HG02943 (cell line): ENCODE results near the gene CDSN.

Source experiments
- ATAC-seq: cut with Tn5 transposase; IDR thresholded peaks from one replicate; pipeline ENCODE4 v1.9.1; 2021; ENCODE audit warnings: mild to moderate bottlenecking, low read depth, moderate library complexity; ENCODE audit not compliant: unreplicated experiment

Gene CDSN

DNA sequence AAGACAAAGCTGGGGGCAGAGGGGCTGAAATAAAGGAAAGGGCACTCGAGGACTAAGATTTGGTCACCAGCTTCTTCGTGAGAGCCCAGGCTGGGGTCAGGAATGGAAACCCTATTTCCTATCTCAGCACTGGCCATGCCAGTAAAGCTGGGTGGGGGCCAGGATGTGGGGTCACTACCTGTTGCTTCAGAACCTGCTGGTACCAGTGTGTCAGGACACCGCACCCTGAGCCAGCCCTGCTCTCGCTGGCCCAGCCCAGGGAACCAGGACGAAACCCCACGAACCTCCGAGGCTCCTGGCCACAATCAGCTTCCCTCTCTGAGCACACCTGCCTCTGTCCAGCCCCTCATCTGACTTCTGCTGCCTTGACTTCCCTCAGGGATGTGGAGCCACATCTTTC, 2.1 kb downstream of the CDSN start:
- no peak for ATAC-seq

DNA sequence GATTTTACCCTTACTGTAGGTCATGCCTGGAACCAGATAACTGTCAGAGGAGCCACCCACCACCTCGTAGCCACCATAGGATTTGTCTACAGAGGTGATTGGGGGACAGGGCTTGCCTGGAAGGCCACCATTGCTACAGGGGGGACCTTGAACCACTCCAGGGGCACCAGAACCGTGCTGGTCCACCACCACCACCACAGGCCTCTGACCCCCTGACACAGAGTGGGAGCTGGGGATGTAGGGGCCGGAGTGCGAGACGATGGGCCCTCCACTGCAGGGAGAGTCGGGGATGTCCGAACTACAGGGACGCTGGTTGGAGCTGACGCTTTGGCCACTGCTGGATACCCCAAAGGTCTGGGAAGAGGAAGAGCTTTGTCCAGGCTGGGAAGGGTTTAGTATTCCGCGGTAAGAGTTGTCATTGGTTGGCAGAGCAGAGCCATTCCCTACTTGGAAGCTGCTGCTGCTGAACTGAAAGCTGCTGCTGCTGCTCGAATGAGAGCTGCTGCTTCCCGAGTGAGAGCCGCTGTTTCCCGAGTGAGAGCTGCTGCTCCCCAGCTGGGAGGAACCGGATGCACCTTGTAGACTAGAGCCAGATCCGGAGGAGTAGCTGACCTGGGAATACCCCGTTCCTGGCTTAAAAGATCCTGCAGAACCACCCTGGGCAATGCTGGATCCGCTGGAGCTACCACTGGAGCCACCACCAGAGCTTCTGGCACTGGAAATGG, 3.4 kb downstream of the CDSN start:
- no peak for ATAC-seq

DNA sequence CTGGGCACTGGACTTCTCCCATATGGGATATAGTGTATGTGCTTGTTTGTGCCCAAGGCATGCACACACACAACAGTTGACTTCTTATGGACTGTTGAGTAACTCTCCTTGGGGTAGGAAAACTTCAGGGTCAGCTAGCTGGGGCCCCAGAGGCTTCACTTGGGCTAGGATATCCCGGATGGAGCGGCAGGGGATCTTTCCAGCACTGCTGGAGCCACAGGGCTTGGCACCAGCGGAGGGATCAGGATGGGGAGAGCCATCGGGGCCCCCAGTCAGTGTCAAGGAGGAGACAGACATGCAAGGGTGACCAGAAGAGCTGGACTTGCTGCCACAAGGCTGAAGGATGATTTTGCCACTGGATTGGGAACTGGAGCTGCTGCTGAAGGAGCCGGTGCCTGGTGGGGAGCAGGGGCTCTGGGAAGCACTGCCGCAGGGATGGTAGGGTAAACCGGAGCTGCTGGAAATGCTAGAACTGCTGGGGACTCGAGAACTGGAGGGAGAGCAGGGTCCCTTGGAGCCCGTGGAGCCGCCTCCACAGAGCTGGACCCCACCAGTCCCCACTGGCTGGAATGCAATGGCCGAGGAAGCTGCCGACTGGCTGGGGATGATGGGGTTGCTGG, 4.2 kb downstream of the CDSN start:
- no peak for ATAC-seq

- no peak for ATAC-seq
Measured at GRCh38 chr6:31114970-31115849, 5.0 kb downstream of the CDSN start.

- no peak for ATAC-seq
Measured at GRCh38 chr6:31114541-31114878, 5.7 kb downstream of the CDSN start, which contains the start of gene PSORS1C1. Gene PSORS1C1, plus strand, starts transcription at chr6:31114800. Its CDS starts 14,833 bp downstream, at chr6:31129633.

- ATAC-seq = no peak
Measured at GRCh38 chr6:31113861-31114540, 6.2 kb downstream of the CDSN start.

DNA sequence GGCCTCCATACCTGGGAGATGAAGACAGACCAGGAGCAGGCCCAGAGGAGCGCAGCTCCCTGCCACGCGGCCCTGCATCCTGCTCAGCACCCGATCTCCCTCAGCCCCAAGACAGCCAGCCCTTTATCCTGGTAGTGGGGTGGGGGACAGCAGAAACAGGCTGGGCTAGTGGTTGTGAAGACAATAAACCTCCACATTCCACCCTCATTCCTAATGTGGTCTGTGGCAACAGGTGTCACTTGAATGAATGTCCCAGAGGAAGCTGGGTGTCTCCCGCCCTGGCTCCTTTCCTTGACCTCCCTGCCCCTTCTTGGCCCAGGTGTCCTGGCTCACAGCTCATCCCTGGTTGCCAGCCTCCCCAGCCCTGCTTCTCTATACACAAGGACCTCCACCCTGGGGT, 7.8 kb downstream of the CDSN start, which contains the start of gene C6orf15:
Gene C6orf15 (minus strand): TSS at position 98 of the 400 bp plus-strand sequence. CDS start 20 bp downstream, at position 78.
- no peak for ATAC-seq

DNA sequence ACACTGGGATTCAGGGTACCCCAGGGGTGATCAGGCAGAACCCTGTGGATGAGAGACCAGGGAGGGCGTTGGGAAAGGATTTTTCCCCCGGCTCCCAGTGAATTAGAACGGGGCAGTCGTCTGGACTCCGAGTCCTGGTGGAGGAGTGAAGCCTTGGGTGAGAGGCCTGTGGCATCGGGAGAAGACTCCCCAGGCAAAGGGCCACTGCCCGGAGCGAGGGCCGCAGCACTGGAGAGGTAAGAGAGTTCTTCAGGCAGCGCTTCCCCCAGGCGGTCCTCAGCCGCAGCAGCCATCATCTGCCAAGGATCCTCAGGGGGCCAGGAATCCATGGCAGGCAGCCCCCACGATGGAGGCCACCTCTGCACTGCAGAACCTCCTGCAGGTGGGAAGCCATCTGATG, 8.5 kb downstream of the CDSN start:
- no peak for ATAC-seq

- no peak for ATAC-seq
Measured at GRCh38 chr6:31110825-31111582, 9.2 kb downstream of the CDSN start.

GRCh38 chr6:31107052-31107451, 13.2 kb downstream of the CDSN start:
- ATAC-seq = no peak

- ATAC-seq = no peak
Measured at GRCh38 chr6:31103136-31103535, 17.1 kb downstream of the CDSN start.

GRCh38 chr6:31098449-31098938, 21.8 kb downstream of the CDSN start:
- no peak for ATAC-seq

DNA sequence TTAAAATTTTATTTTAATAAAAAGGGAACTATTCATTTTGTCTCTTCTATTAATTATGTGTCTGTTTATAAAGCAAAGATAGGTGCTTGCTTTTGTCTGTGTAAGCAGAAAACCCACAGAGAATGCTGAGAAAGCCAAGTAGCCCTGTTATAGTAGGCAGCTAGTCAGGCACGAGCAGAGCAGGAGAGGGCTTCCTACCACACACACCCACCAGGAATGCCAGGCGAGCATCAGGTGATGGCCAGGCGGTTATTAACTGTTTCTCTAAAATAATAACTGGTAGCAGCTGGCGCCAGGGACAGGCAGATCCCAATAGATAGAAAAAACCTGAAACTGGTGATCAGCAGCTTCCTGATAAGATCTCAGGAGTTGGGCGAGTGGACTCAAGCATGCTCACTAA, 23.6 kb downstream of the CDSN start:
- no peak for ATAC-seq

GRCh38 chr6:31096215-31096614, 24.0 kb downstream of the CDSN start:
- ATAC-seq = no peak

DNA sequence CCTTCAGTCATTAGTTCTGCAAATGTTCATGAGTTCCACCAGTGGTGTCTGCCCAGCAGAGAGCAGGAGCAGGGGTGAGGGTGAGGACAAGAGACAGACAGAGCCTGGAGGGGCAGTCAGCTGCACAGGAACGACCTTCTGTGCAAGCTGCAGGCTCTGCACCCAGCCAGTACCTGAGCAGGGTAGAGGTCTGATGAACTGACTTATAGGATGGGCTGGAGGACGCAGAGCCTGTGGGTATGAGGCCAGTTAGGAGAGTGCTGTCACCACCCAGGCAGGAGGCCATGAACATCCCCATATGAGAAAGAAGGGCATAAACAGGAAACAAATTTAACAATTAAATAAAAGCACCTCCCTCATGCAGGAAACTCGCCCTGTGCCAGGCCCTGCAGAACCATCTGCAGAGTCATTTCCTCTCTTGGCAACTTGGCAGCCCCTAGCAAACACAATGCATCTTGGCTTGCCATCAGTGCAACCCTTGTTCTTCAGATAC, 25.8 kb downstream of the CDSN start:
- no peak for ATAC-seq

GRCh38 chr6:31092769-31093505, 27.3 kb downstream of the CDSN start:
- ATAC-seq = no peak

- no peak for ATAC-seq
Measured at GRCh38 chr6:31092238-31092637, 28.0 kb downstream of the CDSN start.

DNA sequence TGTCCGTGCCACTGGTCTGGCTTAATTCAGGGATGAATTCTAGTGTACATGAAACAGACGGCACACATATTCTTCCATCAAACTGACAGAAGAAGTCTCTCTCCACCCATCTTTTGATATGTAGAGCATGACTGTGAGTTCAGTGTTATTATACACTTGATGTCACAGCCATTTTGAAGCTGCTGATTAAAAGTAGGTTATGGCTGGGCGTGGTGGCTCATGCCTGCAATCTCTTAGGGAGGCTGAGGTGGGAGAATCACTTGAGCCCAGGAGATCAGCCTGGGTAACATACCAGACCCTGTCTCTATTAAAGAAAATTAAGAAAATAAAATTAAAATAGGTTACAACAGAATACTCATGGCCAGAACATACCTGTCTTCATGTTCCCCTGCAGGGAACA, 28.6 kb downstream of the CDSN start:
- no peak for ATAC-seq

DNA sequence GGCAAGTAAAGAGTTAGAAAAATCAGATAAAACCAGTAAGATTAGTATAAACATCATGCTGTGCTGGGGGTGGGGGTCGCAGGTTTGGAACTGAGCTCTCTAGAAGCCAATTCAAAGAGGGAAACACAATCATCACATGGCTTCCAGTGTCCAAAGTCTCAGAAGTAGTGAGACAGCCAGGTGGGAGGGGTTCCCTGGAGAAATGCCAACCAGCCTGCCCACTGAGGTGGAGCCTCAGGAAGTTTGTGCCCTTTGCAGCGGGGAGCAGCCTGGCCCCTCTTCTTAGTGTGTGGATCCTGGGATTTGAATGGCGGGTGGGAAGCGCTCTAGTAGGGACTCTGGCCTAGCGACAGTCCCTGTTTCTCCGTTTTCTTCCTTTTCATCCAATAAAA, 29.3 kb downstream of the CDSN start:
- no peak for ATAC-seq
